Jurkat, Clone E6-1 (cell line): Measurements from ENCODE around the gene SENP7.
"Not testable (repeated sequence)": the region's sequence is repeated elsewhere in the genome, so short reads cannot be mapped to it uniquely, and the experiment has no call there.

Experiments used
- DNase-seq: peaks from one replicate; pipeline ENCODE4 v3.0.0-alpha.2; 2011; ENCODE audit warnings: low read depth, low spot score
- H3K4me3 ChIP-seq: 2 replicates; pipeline ENCODE4 v1.5.1; 2011; ENCODE audit warnings: mild to moderate bottlenecking, low read length, control low read depth, moderate library complexity

Gene SENP7

DNA sequence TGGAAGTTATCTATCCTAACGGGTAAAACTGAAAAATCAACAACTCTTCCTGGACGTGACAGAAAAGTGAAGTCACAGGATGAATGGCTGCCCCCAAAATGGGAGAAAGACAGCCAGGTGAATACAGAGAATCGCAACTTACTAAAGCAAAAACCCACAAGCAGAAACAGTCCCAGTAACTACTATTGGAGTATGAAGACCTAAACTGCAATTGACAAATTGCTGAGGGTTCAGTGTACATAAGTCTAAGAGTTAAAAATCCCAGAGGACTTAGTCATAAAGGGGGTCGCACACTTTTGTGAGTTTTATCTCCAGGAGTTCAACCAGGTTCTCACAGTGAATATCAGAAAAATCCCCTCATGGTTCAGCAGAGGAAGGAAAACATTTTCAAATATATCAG is 135.8 kb downstream of the SENP7 start:
- no peak overlapping the region for H3K4me3 ChIP-seq
- DNase-seq: no peak

DNA sequence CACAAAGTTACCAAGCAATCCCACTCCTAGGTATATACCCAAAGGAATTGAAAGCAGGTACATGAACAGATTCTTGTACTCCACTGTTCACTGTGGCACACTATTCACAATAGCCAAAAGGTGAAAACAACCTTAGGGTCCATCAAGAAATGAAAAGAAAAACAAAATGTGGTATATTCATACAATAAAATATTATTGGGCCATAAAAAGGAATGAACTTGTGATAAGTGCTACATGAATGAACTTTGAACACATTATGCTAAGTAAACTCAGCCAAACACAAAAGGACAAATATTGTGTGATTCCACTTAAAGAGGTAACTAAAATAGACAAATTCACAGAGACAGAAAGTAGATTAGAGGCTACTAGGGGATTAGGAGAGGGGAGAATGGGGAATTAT is 137.4 kb downstream of the SENP7 start:
- DNase-seq: no peak
- H3K4me3 ChIP-seq: no peak overlapping the region

DNA sequence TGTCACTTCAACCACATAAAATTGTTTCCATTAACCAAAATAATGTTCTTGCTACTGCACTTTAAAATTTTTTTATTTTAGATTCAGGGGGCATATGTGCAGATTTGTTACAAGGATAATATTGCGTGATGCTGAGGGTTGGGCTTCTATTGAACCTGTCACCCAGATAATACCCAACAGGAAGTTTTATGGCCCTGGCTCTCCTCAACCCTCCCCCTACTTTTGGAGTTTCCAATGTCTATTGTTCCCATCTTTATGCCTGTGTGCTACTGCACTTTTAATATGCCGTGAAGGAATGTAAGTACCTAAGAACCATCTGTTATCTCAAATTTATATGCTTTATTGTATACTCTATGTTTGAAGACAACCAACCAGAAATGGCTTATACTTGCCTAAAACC is 150.6 kb downstream of the SENP7 start:
- no peak for DNase-seq
- H3K4me3 ChIP-seq: no peak overlapping the region

DNA sequence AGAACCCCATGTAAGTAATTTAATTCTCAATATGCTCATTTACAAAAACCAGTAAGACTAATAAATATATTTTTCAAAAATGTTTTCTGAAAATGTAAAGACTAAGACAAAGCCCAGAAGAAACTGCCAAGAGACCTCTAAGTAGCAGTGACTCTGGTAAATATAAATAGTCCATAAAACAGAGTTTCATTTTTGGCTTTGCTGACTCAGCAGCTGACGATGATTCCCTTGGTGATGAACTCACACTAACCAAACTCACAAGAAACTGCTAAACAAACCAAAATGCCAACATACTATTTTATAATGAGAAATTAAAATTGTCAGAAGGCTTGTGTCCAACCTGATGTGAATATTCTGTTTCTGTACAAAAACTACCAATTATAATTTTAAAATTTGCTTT is 161.2 kb downstream of the SENP7 start:
- H3K4me3 ChIP-seq: no peak overlapping the region
- DNase-seq: no peak

DNA sequence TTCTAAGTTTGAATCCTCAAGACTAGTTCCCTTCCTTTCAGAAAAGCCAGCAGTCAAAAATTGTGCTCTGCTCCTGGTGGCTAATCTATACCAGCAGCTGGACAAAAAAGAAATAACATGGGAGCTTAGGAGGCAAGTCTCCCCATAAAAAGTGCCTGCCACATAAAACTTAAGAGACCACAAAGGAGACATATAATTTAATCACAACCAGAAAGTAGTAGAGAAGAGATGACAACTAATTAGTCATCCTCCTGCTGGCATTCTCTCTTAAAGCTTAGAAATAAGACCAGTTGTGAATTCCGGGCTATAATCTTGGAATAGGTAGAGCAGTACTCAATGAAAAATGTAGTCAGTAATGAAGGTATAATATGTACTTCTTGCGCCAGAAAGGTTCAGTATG is 172.4 kb downstream of the SENP7 start:
- H3K4me3 ChIP-seq: no peak overlapping the region
- DNase-seq: no peak

DNA sequence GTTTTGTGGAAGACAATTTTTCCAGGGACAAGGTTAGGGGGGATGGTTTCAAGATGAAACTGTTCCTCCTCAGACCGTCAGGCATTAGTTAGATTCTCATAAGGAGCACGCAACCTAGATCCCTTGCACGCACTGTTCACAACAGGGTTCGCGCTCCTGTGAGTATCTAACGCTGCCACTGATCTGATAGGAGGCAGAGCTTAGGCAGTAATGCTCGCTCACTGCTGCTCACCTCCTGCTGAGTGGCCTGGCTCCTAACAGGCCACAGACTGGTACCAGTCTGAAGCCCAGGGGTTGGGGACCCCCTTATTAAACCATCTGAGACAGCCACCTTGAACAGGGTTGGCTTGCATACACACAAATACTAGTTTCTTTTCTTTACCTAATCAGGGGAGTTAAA is 179.1 kb downstream of the SENP7 start:
- H3K4me3 ChIP-seq: no peak overlapping the region
- no peak for DNase-seq

DNA sequence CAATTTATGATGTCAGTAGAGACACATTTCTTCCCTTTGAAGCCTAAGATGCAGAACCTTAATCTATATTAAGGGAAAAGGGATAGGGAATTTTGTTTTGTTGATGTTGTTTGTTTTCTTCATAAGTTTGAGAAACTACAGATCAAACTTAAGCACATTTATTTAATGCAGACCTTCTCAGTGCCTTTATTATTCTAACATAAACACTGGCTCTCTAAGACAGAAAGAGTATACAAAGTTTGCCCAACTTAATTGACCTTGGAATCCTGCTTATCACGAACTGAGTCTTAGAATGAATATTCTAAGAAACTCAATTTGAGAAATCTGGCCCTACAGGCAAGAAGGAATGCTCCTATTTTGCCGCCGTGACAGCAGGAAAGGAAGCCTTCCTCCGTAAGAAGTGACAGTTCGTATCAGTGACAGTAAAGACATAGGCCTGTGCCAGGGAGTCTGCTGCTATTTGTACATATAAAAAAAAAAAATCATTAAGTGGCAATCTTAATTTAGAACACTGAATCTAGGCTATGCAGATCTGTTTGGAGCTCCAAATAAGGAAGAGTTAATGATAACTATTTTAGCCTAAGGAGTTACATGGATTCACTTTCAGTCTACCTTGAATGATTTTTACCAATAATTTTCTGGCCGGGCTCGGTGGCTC is 183.9 kb downstream of the SENP7 start:
- H3K4me3 ChIP-seq: no peak overlapping the region
- DNase-seq: no peak

DNA sequence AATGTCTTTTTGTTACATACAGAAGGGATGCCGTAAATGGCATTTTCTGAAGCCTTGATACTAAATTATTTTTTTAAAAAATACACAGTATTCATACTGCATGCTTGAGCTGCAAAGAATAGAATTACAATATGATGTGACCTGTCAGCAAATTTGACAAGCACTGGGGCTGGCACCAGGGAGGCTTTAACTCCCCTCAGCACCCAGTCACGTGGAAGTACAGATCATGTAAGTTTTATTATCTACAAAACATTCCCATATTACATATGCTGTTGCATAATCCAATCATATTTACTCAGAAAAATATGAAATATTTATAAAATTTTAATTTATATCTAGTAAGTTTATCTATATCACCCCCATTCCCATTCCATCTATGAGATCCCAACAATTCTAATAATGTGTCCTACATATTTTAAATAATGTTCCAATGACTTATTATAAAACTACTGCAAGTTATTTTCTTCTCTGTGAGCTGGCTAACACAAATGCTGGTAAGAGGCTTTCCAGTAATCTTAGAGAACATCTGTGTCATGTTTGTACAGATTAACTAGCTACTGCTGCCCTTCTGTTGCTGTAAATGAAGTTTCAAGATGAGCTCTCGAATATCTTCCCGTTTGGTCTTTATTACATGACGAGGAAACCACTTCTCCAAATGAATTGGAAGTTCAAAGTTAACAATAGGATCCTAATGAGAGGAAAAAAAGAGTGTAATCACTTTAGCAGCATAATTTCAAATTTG is 187.4 kb downstream of the SENP7 start:
- H3K4me3 ChIP-seq: no peak overlapping the region
- no peak for DNase-seq

DNA sequence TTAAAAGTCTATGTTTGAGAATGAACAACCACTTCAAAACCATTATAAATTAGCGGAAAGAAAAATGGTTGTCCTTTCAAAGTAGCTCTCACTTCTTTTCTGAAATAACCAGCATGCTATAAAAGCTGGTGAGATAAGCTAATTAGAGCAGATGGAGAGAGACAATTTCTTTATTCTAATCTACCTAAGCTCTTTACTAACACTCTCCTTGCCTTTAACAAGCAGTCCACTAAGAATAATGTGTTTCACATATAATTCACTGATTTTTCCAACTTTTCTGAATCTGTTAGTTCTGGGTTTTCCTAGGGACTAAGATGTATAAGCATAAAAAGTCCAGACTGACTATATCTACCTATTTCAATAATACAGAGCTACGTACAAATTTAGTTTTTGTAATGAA is 192.5 kb downstream of the SENP7 start, which contains the start of gene IMPG2:
IMPG2 (minus strand) TSS at position 101 of the 400 bp plus-strand sequence. CDS start 203 bp downstream, outside the sequence.
- no peak for DNase-seq
- H3K4me3 ChIP-seq: no peak within 1 kb of the TSS

DNA sequence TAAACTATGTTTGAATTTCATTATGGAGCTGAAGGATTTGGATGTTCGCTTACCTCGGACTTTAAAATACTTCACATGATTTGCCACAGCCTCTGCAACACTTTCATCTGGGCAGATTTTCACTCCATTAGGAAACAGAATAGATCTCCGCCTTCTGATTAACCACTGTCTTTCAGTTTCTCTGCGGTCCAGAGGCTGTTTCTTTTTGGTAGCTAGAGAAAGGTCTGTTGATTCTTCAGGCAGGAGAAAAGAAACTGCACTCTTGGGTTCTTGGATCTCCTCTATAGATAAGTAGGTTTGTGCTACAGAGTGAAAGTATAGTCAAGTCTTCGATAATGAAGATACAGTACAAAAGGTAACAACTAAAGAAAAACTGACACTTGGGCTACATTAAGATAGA is 193.5 kb downstream of the SENP7 start:
- H3K4me3 ChIP-seq: no peak overlapping the region
- DNase-seq: no peak

DNA sequence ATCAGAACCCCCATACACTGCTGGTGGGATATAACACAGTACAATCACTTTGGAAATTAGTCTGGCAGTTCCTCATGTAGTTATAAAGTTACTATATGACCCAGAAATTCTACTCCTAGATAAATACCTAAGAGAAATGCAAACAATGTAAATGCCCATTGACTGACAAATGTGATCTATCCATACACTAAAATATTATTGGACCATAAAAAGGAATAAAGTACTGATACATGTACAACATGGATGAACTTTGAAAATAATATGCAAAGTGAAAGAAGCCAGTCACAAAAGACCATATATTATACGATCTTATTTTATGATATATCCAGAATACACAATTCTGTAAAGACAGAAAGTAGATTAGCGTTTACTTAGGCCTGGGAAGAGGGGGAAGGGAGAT is 200.5 kb downstream of the SENP7 start:
- no peak overlapping the region for H3K4me3 ChIP-seq
- no peak for DNase-seq

DNA sequence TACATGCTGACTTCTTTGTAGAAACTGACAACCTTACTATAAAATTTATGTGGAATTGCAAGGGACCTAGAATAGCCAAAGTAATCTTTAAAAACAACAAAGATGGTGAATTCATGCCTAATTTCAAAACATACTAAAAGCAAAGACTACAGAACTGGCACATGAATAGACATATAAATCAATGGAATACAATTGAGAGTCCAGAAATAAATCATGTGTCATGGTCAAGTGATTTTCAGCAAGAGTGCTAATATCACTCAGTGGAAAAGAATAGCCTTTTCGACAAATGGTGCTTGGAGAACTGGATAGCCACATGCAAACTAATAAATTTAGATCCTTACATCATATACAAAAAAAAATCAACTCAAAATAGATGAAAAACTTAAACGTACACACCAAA is 201.3 kb downstream of the SENP7 start:
- DNase-seq: no peak
- H3K4me3 ChIP-seq: no peak overlapping the region

DNA sequence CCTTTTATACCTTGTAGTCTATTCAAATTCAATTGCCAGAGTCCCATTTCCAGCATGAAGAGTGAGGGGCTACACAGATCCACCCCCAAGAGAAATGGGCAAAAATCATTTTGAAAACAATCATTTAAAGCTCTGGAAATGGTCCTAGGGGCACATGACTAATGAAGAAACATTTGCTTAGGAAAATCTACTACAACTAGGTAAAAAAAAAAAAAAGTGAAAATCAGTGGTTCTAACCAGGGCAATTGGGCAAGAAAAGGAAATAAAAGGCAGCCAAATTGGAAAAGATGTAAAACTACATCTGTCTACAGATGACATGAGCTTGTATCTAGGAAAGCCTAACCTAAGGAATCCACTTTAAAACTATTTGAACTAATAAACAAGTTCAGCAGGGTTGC is 202.0 kb downstream of the SENP7 start:
- no peak for DNase-seq
- no peak overlapping the region for H3K4me3 ChIP-seq

DNA sequence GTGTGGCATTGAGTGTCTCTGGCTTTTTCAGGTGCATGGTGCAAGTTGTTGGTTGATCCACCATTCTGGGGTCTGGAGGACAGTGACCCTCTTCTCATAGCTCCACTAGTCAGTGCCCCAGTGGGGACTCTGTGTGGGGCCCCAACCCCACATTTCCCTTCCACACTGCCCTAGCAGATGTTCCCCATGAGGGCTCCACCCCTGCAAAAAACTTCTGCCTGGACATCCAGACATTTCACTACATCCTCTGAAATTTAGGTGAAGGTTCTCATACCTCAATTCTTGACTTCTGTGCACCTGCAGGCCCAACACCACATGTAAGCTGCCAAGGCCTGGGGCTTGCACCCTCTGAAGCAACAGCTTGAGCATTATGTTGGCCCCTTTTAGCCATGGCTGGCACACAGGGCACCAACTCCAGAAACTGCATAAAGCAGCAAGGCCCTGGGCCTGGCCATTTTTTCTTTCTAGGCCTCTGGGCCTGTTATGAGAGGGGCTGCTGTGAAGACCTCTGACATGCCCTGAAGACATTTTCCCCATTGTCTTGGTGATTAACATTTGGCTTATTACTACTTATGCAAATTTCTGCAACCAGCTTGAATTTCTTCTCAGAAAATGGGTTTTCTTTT is 204.8 kb downstream of the SENP7 start:
- DNase-seq, H3K4me3 ChIP-seq: not testable (repeated sequence)

DNA sequence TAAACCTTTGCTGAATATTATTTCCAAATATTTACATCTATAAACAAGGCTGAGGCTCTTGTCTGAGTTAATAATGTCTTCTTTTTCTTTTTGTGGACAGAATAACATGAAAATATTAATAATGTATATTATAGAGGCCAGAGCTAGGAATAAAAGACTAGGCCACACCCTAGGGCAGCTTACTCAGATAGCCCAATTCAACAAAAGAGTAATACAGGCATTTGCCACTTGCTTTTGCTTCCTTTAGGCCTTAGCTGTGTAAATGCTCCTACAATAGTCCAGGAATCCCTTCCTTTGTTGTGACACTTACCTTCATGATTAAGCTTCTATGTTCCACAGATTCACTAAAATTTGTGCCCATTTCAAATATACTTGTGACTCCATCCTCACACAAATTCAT is 209.2 kb downstream of the SENP7 start:
- no peak for DNase-seq
- no peak overlapping the region for H3K4me3 ChIP-seq

DNA sequence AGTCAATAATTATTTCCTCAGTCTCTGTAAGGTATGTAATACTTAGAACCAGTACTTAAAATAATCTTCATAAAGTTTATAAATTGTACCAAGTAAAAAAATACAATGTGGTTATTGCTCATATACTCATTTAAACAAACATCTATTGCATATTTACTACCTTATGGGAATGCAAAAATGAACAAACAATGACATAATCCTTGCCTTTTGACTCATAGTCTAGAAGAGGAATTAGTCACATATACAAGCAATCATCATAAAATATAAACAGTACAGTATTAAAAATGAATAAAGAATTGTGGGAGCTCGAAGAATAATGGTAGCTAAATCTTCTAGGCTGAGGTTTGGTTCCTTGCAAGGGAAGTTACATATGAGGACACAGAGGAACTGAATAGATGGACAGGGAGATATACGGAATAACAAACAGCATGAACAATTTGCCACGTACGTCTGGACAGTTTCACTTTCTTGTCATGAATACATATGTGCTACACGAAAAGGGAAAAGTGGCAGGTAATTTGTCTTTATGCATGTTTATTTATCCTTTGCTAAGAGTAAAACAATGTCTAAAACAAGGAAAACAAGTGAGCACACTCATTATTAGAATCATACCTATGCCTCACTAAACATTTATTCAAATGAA is 209.8 kb downstream of the SENP7 start:
- no peak for DNase-seq
- no peak overlapping the region for H3K4me3 ChIP-seq

DNA sequence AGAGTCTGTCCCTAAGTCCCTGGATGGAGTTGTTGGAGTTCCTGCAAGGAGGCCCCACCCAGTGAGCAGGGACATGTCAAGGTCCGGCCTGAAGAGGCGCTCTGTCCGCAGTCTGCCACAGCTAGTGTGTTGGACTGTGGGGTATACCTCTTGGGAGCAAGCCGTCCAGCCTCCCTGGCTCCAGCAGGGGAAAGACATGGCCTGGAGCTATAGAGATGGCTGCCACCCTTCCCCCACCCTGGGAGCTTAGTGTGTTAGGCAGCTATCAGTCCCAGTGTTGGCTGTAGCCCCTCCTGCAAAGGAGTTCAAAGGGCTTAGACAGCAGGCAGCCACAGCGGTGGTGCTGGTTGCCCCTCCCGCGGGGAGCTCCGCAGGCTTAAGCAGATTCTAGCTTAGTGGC is 212.9 kb downstream of the SENP7 start:
- DNase-seq: no peak
- H3K4me3 ChIP-seq: no peak overlapping the region

DNA sequence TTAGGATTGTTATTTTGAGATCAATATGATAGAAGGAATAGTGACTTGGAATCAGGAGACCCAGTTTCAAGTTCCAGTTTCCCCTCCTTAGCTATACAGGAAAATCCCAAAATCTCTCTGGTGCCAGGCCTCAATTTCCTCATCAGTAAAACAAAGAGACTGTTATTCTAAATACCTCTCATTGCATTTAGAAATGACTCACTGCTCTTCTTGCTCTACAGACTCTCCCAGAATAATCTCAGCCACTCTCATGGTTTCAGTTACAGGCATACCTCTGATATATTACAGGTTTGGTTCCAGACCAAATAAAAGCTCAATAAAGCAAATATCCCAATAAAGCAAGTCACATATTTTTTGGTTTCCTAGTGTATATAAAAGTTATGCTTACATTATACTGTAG is 221.0 kb downstream of the SENP7 start:
- no peak overlapping the region for H3K4me3 ChIP-seq
- DNase-seq: no peak

DNA sequence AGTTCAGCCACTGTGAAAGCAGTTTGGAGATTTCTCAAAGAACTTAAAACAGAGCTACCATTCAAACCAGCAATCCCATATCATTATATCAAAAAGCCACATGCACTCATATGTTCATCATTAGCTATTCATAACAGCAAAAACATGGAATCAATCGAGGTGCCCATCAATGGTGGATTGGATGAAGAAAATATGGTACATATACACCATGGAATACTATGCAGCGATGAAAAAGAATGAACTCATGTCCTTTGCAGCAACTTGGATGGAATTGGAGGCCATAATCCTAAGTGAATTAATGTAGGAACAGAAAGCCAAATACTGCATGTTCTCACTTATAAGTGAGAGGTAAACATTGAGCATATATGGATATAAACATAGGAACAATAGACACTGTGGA is 224.7 kb downstream of the SENP7 start:
- DNase-seq: no peak
- no peak overlapping the region for H3K4me3 ChIP-seq

DNA sequence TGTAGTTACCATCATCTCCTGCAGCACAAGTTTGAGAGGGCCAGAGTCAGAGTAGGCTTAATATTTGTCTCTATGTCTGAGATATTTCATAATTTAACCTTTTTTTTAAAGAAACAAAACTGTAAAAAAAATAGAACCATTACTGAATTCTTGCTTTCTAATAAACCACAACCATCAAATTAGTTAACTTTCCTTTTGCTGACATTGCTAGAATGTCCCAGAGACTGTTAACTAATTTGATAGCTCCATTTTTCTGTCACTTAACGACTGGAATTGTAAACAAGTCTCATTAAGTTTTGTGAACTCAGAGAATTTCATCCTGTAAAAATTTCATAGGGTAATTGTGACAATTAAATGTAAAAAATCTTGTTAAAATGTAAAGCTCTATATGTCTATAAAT is 228.3 kb downstream of the SENP7 start:
- H3K4me3 ChIP-seq: no peak overlapping the region
- DNase-seq: no peak
